Osteoblast (primary cell): ENCODE results near the gene TINAGL1. TPM values are rescaled to one million over a fixed set of nuclear protein-coding genes. Genes with fewer than 3 reads are reported as not detected.

Source experiments
- DNase-seq: peaks from one replicate; pipeline ENCODE4 v3.0.0; 2011; ENCODE audit warnings: low spot score, mixed read lengths; ENCODE audit not compliant: insufficient read length; ENCODE audit errors: missing footprints
- H2AFZ ChIP-seq: 2 replicates; pipeline ENCODE4 v1.6.0; 2011; ENCODE audit warnings: mild to moderate bottlenecking, low read length
- H3K27ac ChIP-seq: 2 replicates; pipeline ENCODE4 v1.5.1; 2011; ENCODE audit warnings: mild to moderate bottlenecking, low read depth, low read length, moderate library complexity
- H3K27me3 ChIP-seq: 2 replicates; pipeline ENCODE4 v1.6.0; 2012; ENCODE audit warnings: mild to moderate bottlenecking, control low read depth, inconsistent platforms, low read length, moderate library complexity; ENCODE audit not compliant: insufficient read depth
- H3K36me3 ChIP-seq: 2 replicates; pipeline ENCODE4 v1.5.1; 2011; ENCODE audit warnings: mild to moderate bottlenecking, low read length, control low read depth, moderate library complexity; ENCODE audit not compliant: insufficient read depth
- H3K4me1 ChIP-seq: 2 replicates; pipeline ENCODE4 v1.5.1; 2011; ENCODE audit warnings: mild to moderate bottlenecking, low read length, control low read depth, moderate library complexity; ENCODE audit not compliant: insufficient read depth
- H3K4me2 ChIP-seq: 2 replicates; pipeline ENCODE4 v1.6.0; 2011; ENCODE audit warnings: mild to moderate bottlenecking, low read length; ENCODE audit not compliant: insufficient read depth
- H3K4me3 ChIP-seq: fragments of 200-600 bp; sonication (generic); 3 replicates; pipeline ENCODE4 v1.5.1; 2012; ENCODE audit warnings: mild to moderate bottlenecking, low read length, inconsistent platforms; ENCODE audit not compliant: insufficient read depth
- H3K79me2 ChIP-seq: 2 replicates; pipeline ENCODE4 v1.6.0; 2012; ENCODE audit warnings: mild to moderate bottlenecking, low read length, control low read depth, inconsistent platforms; ENCODE audit not compliant: insufficient read depth
- H3K9me3 ChIP-seq: 2 replicates; pipeline ENCODE4 v1.5.1; 2011; ENCODE audit warnings: low read depth, low read length, control low read depth
- H4K20me1 ChIP-seq: 2 replicates; pipeline ENCODE4 v1.6.0; 2012; ENCODE audit warnings: mild to moderate bottlenecking, low read length, control low read depth; ENCODE audit not compliant: insufficient read depth
- CTCF ChIP-seq: IDR thresholded peaks from 2 replicates; pipeline ENCODE4 v1.5.1; 2011; ENCODE audit warnings: mild to moderate bottlenecking, low read depth, low read length, moderate library complexity; ENCODE audit errors: extremely low read depth
- total RNA-seq: library from RNA; depleted of rRNA; stranded (reverse); fragments of >200 nt; gene quantifications from 2 replicates; pipeline ENCODE4 v1.2.3, GENCODE V29; 2012

Gene TINAGL1
- 31.5 and 50.3 TPM in 2 replicates for total RNA-seq

GRCh38 chr1:31576201-31576669 lies at the start of gene TINAGL1:
Gene TINAGL1, plus strand, starts transcription at chr1:31576515. Its CDS starts 634 bp downstream, at chr1:31577149.
- H3K4me2 ChIP-seq = peak within 1 kb of the TSS; percentile 90

GRCh38 chr1:31529999-31530684 lies 46.2 kb upstream of the TINAGL1 start:
- Histone ChIP-seq H4K20me1 (no peaks in the 10 kb centered on the region), H2AFZ (no peak overlapping the region), H3K36me3 (no peaks in the 10 kb centered on the region), H3K4me2 (peak overlapping the region; percentile 55), H3K4me3 (no peak overlapping the region), H3K9me3 (no peaks in the 10 kb centered on the region), H3K27me3 (peaks cover 37% of the 10 kb centered on the region), H3K79me2 (no peaks in the 10 kb centered on the region), H3K4me1 (peaks cover 13% of the 10 kb centered on the region), H3K27ac (no peak overlapping the region)
- DNase-seq = no peak
- TF ChIP-seq CTCF = no peak

More at GRCh38 chr1:31576201-31576669, at the start of gene TINAGL1:
- Histone ChIP-seq H3K36me3 (no peaks in the 10 kb centered on the region), H3K9me3 (no peaks in the 10 kb centered on the region), H4K20me1 (no peaks in the 10 kb centered on the region), H3K79me2 (peaks cover 12% of the 10 kb centered on the region), H2AFZ (peak within 1 kb of the TSS; percentile 59), H3K27ac (peak within 1 kb of the TSS; percentile 51), H3K27me3 (no peaks in the 10 kb centered on the region), H3K4me3 (peak within 1 kb of the TSS; percentile 79), H3K4me1 (peaks cover 68% of the 10 kb centered on the region)
- no peak for TF ChIP-seq CTCF
- DNase-seq = peak; percentile 81

GRCh38 chr1:31531177-31531999 lies 44.9 kb upstream of the TINAGL1 start:
- H3K79me2 ChIP-seq = no peaks in the 10 kb centered on the region
- H3K27me3 ChIP-seq = peaks cover 42% of the 10 kb centered on the region
- peak; percentile 68 for DNase-seq
- H3K4me3 ChIP-seq = no peak overlapping the region
- H3K27ac ChIP-seq = no peak overlapping the region
- H3K4me1 ChIP-seq = peaks cover 13% of the 10 kb centered on the region
- peak overlapping the region; percentile 55 for H3K4me2 ChIP-seq
- TF ChIP-seq CTCF = no peak
- H2AFZ ChIP-seq = no peak overlapping the region
- H3K36me3 ChIP-seq = no peaks in the 10 kb centered on the region
- H3K9me3 ChIP-seq = no peaks in the 10 kb centered on the region
- no peaks in the 10 kb centered on the region for H4K20me1 ChIP-seq

- no peak for DNase-seq
- Histone ChIP-seq H3K4me1 (peaks cover 13% of the 10 kb centered on the region), H3K36me3 (no peaks in the 10 kb centered on the region), H2AFZ (no peak overlapping the region), H4K20me1 (no peaks in the 10 kb centered on the region), H3K27ac (no peak overlapping the region), H3K9me3 (no peaks in the 10 kb centered on the region), H3K4me3 (no peak overlapping the region), H3K4me2 (no peak overlapping the region), H3K27me3 (peaks cover 46% of the 10 kb centered on the region), H3K79me2 (no peaks in the 10 kb centered on the region)
- no peak for TF ChIP-seq CTCF
These were observed 44.1 kb upstream of the TINAGL1 start for GRCh38 chr1:31532173-31532572.
